HG03139 (cell line): ENCODE results near the gene TNS1.

ENCODE experiments used
- ATAC-seq: cut with Tn5 transposase; IDR thresholded peaks from one replicate; pipeline ENCODE4 v1.9.1; 2021; ENCODE audit not compliant: unreplicated experiment

The TNS1 gene

GRCh38 chr2:217880287-217880889 lies 122.4 kb downstream of the TNS1 start:
- ATAC-seq, result no peak

GRCh38 chr2:217878915-217879590 lies 123.7 kb downstream of the TNS1 start:
- no peak for ATAC-seq

- ATAC-seq, result no peak
Measured at GRCh38 chr2:217877866-217878265, 124.9 kb downstream of the TNS1 start.

- ATAC-seq, result no peak
Measured at GRCh38 chr2:217876253-217876570, 126.6 kb downstream of the TNS1 start.

GRCh38 chr2:217875556-217876252 lies 127.1 kb downstream of the TNS1 start:
- no peak for ATAC-seq

GRCh38 chr2:217875138-217875537 lies 127.7 kb downstream of the TNS1 start:
- no peak for ATAC-seq

GRCh38 chr2:217873371-217873770 lies 129.4 kb downstream of the TNS1 start:
- no peak for ATAC-seq

GRCh38 chr2:217872319-217872718 lies 130.5 kb downstream of the TNS1 start:
- ATAC-seq, result no peak

- ATAC-seq, result no peak
Measured at GRCh38 chr2:217870528-217871011, 132.2 kb downstream of the TNS1 start.

- no peak for ATAC-seq
Measured at GRCh38 chr2:217868911-217869334, 133.9 kb downstream of the TNS1 start.

GRCh38 chr2:217868265-217868892 lies 134.4 kb downstream of the TNS1 start:
- ATAC-seq, result no peak

GRCh38 chr2:217866457-217866856 lies 136.3 kb downstream of the TNS1 start:
- ATAC-seq, result no peak

- no peak for ATAC-seq
Measured at GRCh38 chr2:217864963-217865772, 137.6 kb downstream of the TNS1 start.

GRCh38 chr2:217863883-217864282 lies 138.9 kb downstream of the TNS1 start:
- no peak for ATAC-seq

GRCh38 chr2:217861334-217861877 lies 141.4 kb downstream of the TNS1 start:
- no peak for ATAC-seq

GRCh38 chr2:217859926-217860325 lies 142.9 kb downstream of the TNS1 start:
- no peak for ATAC-seq

- ATAC-seq, result no peak
Measured at GRCh38 chr2:217858519-217859491, 144.0 kb downstream of the TNS1 start.

- no peak for ATAC-seq
Measured at GRCh38 chr2:217857624-217858506, 144.9 kb downstream of the TNS1 start.
